Ovary (tissue), 10 donors: ENCODE measurements around the gene IPO7. TPM values are rescaled to one million over a fixed set of nuclear protein-coding genes. Genes with fewer than 3 reads are reported as not detected.

ENCODE experiments used
- DNase-seq, 5 donors: peaks; one replicate each; pipeline ENCODE4 v3.0.0-alpha.2; 2019 to 2020
- H3K27ac ChIP-seq, 2 donors: fragments of 200-600 bp; one replicate each; pipeline versions ENCODE4 v1.5.1 to v1.8.0; 2019 to 2022
- H3K27me3 ChIP-seq: fragments of 200-600 bp; one replicate; pipeline ENCODE4 v1.8.0; 2022
- H3K36me3 ChIP-seq: fragments of 200-600 bp; sonication (generic); one replicate; pipeline ENCODE4 v1.5.1; 2019
- H3K4me1 ChIP-seq: one replicate; pipeline ENCODE4 v1.8.1; 2013; ENCODE audit warnings: mild to moderate bottlenecking, moderate library complexity; ENCODE audit not compliant: insufficient read depth
- H3K4me3 ChIP-seq: fragments of 200-600 bp; sonication (generic); one replicate; pipeline ENCODE4 v1.5.1; 2017
- H3K9me3 ChIP-seq, 2 donors: fragments of 200-600 bp in 1 of 2; sonication (generic) in 1 of 2; one replicate each; pipeline versions ENCODE4 v1.5.1 to v1.8.1; 2013 to 2019; ENCODE audit warnings: mild to moderate bottlenecking in 1 of 2, moderate library complexity in 1 of 2
- EP300 ChIP-seq: sonication (generic); formaldehyde crosslinking; IDR thresholded peaks from one replicate; pipeline ENCODE4 v1.6.1; 2017; ENCODE audit warnings: antibody characterized with exemption
- POLR2A ChIP-seq: fragments of 450-650 bp; IDR thresholded peaks from one replicate; pipeline ENCODE4 v1.6.1; 2017; ENCODE audit warnings: antibody characterized with exemption, mild to moderate bottlenecking, moderate library complexity
- WGBS, 3 donors: extraction: QIAGEN DNeasy Blood & Tissue Kit in 1 of 3; methylation state at CpG; one replicate each; pipeline versions ENCODE4 v1.1.5 to v1.1.7; 2013 to 2017; 5-methylcytosine and 5-hydroxymethylcytosine counted together
- intact Hi-C, 4 donors: fragments of 100-400 bp; cut with DNase I; formaldehyde crosslinking; loops; one replicate each; pipeline versions ENCODE4 v1.11.0 to v1.15.1; 2022 to 2023
- long read RNA-seq, 3 donors: library from polyadenylated mRNA in 2 of 3; unstranded in 2 of 3; transcript quantifications; one replicate each; pipeline ENCODE4 v2.0.0 and lab custom pipeline, GENCODE V29; 2021 to 2026
- polyA plus RNA-seq, 2 donors: library from polyadenylated mRNA; stranded (reverse); fragments of 200-250 nt in 1 of 2; fragments of 350-450 nt in 1 of 2; fragmentation: Illumina TruSeq in 1 of 2; extraction: RNeasy Lipid Tissue Mini Kit (QIAGEN cat#74804) in 1 of 2; gene quantifications; one replicate each; pipeline ENCODE4 v1.2.3, GENCODE V29; 2013 to 2014
- total RNA-seq, 7 donors: library from RNA; depleted of rRNA in 2 of 7; stranded (reverse); fragments of >200 nt in 2 of 7; fragmentation: NEBNext Ultra II Directional in 3 of 7; extraction: Animal tissue kit (Norgen Biotek cat#: 25700) in 3 of 7; gene quantifications; one replicate each; pipeline versions ENCODE4 v1.1.0 to v1.2.4, GENCODE V29; 2016 to 2023
- TF ChIP-seq, protein P1 (sequence below), 3 donors: fragments of 450-650 bp in 2 of 3; fragments of 200-600 bp in 1 of 3; IDR thresholded peaks; one replicate each; pipeline versions ENCODE4 v1.5.1 to v1.8.0; 2016 to 2022; ENCODE audit warnings: antibody characterized with exemption in 3 of 3, mild to moderate bottlenecking in 1 of 3
- donor health status: DM: no; HTN: no; CAD: no; lungs with moderate emphysema.
- donor health status: DM: no; HTN: no; CAD: no.
- donor health status: Bipolar disorder and iron deficiency.
- donor health status: DM: yes; HTN: yes; CAD: no.
- donor health status: DM: no; HTN: no; CAD: no.
- donor health status: DM: yes; HTN: yes; CAD: no.

IPO7 gene
- total RNA-seq = 100 to 1,000 TPM in 5 of 7 donors, 10 to 100 TPM in 2; 74.6 to 122 (median 108) TPM
- 10 to 100 TPM; 32.3 to 57.2 TPM for polyA plus RNA-seq
- long read RNA-seq, donor 1, full-length matches to known transcripts = 2 of 113 reads
- long read RNA-seq, donor 1, partial matches to known transcripts = 95 of 113 reads
- long read RNA-seq, donor 1, other reads (novel, unspliced or antisense) = 16 of 113 reads
- long read RNA-seq, donor 2, full-length matches to known transcripts = 13 of 21 reads
- long read RNA-seq, donor 2, partial matches to known transcripts = 8 of 21 reads
- long read RNA-seq, donor 2, other reads (novel, unspliced or antisense) = 0 of 21 reads
- long read RNA-seq, donor 3, full-length matches to known transcripts = 1 of 16 reads
- long read RNA-seq, donor 3, partial matches to known transcripts = 4 of 16 reads
- long read RNA-seq, donor 3, other reads (novel, unspliced or antisense) = 11 of 16 reads

- H3K4me3 ChIP-seq = peak within 1 kb of the TSS; percentile 61
- intact Hi-C loops = no loop called here
- 0 to 1% (median 1%) methylated on average over 52 to 70 of the region's 70 CpGs for WGBS, 3 donors
- H3K27me3 ChIP-seq = no peaks in the 10 kb centered on the region
- H3K4me1 ChIP-seq = peaks cover 3% of the 10 kb centered on the region
- TF ChIP-seq EP300 = no peak
- TF ChIP-seq, protein P1, sequence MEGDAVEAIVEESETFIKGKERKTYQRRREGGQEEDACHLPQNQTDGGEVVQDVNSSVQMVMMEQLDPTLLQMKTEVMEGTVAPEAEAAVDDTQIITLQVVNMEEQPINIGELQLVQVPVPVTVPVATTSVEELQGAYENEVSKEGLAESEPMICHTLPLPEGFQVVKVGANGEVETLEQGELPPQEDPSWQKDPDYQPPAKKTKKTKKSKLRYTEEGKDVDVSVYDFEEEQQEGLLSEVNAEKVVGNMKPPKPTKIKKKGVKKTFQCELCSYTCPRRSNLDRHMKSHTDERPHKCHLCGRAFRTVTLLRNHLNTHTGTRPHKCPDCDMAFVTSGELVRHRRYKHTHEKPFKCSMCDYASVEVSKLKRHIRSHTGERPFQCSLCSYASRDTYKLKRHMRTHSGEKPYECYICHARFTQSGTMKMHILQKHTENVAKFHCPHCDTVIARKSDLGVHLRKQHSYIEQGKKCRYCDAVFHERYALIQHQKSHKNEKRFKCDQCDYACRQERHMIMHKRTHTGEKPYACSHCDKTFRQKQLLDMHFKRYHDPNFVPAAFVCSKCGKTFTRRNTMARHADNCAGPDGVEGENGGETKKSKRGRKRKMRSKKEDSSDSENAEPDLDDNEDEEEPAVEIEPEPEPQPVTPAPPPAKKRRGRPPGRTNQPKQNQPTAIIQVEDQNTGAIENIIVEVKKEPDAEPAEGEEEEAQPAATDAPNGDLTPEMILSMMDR (IDR thresholded peaks at IDR 0.05) = no peak
- peak; percentile 69 for TF ChIP-seq POLR2A
- H3K36me3 ChIP-seq = no peaks in the 10 kb centered on the region
- peak; percentile 86 to 91 (median 88) for DNase-seq
- no peaks in the 10 kb centered on the region for H3K9me3 ChIP-seq
- H3K27ac ChIP-seq = peak within 1 kb of the TSS; percentile 26 to 83
Measured at GRCh38 chr11:9384535-9385326, at the start of gene IPO7. TSS of gene IPO7 (plus strand) at chr11:9384652. CDS start at chr11:9384764, 112 bp downstream.

- H3K4me3 ChIP-seq = no peak overlapping the region
- H3K27me3 ChIP-seq = no peaks in the 10 kb centered on the region
- H3K4me1 ChIP-seq = no peaks in the 10 kb centered on the region
- no peaks in the 10 kb centered on the region for H3K9me3 ChIP-seq
- H3K27ac ChIP-seq = no peak overlapping the region
- TF ChIP-seq POLR2A = no peak
- no peak for TF ChIP-seq EP300
- TF ChIP-seq, protein P1 (IDR thresholded peaks at IDR 0.05) = no peak
- H3K36me3 ChIP-seq = no peaks in the 10 kb centered on the region
- intact Hi-C loops = no loop called here
- WGBS, 3 donors = 62 to 72% (median 70%) methylated on average over 5 of the region's 5 CpGs
- no peak for DNase-seq
Measured at GRCh38 chr11:9341638-9342178, 42.7 kb upstream of the IPO7 start.

- no peaks in the 10 kb centered on the region for H3K27me3 ChIP-seq
- intact Hi-C loops = no loop called here
Measured at GRCh38 chr11:9344061-9344680, 40.3 kb upstream of the IPO7 start.

More at GRCh38 chr11:9344061-9344680, 40.3 kb upstream of the IPO7 start:
- Histone ChIP-seq H3K4me1 (no peaks in the 10 kb centered on the region), H3K4me3 (no peak overlapping the region), H3K36me3 (no peaks in the 10 kb centered on the region), H3K27ac (no peak overlapping the region), H3K9me3 (no peaks in the 10 kb centered on the region)
- TF ChIP-seq POLR2A (no peak), EP300 (no peak)
- TF ChIP-seq, protein P1 (IDR thresholded peaks at IDR 0.05) = no peak
- 64 to 83% (median 75%) methylated on average over 3 of the region's 3 CpGs for WGBS, 3 donors
- no peak for DNase-seq
